Mesothelial cell of epicardium (in vitro differentiated cells): ENCODE data around the gene GRIA1. TPM values are rescaled to one million over a fixed set of nuclear protein-coding genes. Genes with fewer than 3 reads are reported as not detected.
A peak's percentile ranks its signal among the peaks of the same experiment; 100 is the strongest.

Experiments used
- DNase-seq, 2 experiments: peaks; one replicate each; pipeline ENCODE4 v3.0.0; 2021; ENCODE audit warnings: low spot score in 2 of 2; ENCODE audit not compliant: unreplicated experiment in 2 of 2
- H3K27ac Mint-ChIP-seq: 2 replicates; pipeline ENCODE4 v1.8.0; 2021; ENCODE audit warnings: mixed read lengths
- H3K27me3 Mint-ChIP-seq: 2 replicates; pipeline ENCODE4 v1.8.0; 2021; ENCODE audit warnings: low read depth, mixed read lengths
- H3K36me3 Mint-ChIP-seq: 2 replicates; pipeline ENCODE4 v1.8.0; 2021; ENCODE audit warnings: mixed read lengths
- H3K4me1 Mint-ChIP-seq: 2 replicates; pipeline ENCODE4 v1.8.0; 2021; ENCODE audit warnings: mixed read lengths
- H3K4me3 Mint-ChIP-seq: 2 replicates; pipeline ENCODE4 v1.8.0; 2021; ENCODE audit warnings: mild to moderate bottlenecking, moderate library complexity, mixed read lengths
- H3K9me3 Mint-ChIP-seq: 2 replicates; pipeline ENCODE4 v1.8.0; 2021; ENCODE audit warnings: mixed read lengths
- total RNA-seq: library from RNA; stranded (reverse); gene quantifications from 3 replicates; pipeline ENCODE4 v1.2.1, GENCODE V29; 2021
- TF ChIP-seq, protein P1 (sequence below): fragments of 200-600 bp; sonication (generic); IDR thresholded peaks from one replicate; pipeline ENCODE4 v1.5.0; 2021; ENCODE audit warnings: antibody characterized with exemption; ENCODE audit not compliant: unreplicated experiment

Gene GRIA1
- total RNA-seq, 1 donor from 2014 or later = 1.3 TPM

DNA sequence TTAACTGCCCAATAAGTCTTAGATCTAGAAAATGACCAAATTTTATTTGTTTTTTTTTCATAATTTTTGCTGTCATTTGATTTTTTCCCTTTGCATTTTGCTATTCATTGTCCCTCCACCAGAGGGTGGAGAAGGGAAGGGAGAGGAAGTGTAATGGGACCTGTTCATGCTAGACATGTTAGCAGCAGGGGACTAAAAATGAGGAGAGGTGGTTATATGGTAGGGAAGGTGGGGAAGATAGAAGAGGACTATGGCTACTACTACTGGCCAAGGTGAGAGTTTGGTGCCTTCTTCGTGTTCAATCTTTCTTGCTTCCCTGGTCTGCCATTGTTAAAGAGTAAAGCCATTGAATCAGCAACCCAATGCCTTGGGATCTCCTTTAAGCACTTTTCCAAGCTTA lies 6.4 kb downstream of the GRIA1 start:
- Mint-ChIP-seq H3K9me3 (no peaks in the 10 kb centered on the region), H3K27ac (no peak overlapping the region), H3K4me1 (no peaks in the 10 kb centered on the region), H3K4me3 (no peak overlapping the region), H3K36me3 (no peaks in the 10 kb centered on the region), H3K27me3 (peaks cover 19% of the 10 kb centered on the region)
- no peak for DNase-seq
- TF ChIP-seq, protein P1, sequence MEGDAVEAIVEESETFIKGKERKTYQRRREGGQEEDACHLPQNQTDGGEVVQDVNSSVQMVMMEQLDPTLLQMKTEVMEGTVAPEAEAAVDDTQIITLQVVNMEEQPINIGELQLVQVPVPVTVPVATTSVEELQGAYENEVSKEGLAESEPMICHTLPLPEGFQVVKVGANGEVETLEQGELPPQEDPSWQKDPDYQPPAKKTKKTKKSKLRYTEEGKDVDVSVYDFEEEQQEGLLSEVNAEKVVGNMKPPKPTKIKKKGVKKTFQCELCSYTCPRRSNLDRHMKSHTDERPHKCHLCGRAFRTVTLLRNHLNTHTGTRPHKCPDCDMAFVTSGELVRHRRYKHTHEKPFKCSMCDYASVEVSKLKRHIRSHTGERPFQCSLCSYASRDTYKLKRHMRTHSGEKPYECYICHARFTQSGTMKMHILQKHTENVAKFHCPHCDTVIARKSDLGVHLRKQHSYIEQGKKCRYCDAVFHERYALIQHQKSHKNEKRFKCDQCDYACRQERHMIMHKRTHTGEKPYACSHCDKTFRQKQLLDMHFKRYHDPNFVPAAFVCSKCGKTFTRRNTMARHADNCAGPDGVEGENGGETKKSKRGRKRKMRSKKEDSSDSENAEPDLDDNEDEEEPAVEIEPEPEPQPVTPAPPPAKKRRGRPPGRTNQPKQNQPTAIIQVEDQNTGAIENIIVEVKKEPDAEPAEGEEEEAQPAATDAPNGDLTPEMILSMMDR = peak; percentile 79

DNA sequence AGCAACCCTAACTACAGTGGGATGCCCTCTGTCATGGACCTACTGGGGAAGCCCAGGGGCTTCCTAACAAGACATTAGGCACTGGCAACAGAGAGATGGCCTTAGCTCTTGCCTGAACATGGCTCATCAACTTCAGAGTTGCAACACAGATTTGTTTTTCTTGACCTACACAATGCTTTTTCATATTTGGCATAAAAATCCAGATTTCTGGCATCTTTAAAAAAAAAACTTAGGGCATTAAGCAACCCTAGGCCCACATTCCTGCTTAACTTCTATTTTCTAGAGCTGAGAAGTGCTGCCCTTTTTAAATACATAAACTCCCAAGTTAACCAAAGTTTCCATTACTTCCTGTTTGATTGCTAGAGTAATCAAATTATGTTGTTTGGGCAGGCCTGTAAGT lies 8.0 kb downstream of the GRIA1 start:
- Mint-ChIP-seq H3K27me3 (peaks cover 15% of the 10 kb centered on the region), H3K4me1 (no peaks in the 10 kb centered on the region), H3K27ac (no peak overlapping the region), H3K36me3 (no peaks in the 10 kb centered on the region), H3K4me3 (no peak overlapping the region), H3K9me3 (no peaks in the 10 kb centered on the region)
- TF ChIP-seq, protein P1 = no peak
- no peak for DNase-seq

DNA sequence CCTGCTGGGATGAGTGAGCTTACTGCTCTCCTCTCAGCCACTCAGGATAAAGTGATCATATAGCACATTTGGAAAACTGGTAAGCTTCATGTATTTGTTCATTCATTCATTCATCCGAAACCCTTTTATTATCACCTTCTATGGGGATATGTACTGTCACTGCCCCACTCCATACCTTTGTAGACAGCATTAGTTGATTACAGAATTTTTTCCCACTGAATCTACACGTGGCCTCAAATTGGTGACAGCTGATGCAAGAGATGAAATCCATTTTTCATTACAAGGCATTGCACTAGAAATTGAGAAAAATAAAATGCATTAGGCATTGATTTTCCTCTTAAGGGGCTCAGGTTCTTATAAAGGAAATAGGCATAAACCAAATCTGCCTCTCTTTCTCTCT lies 9.7 kb downstream of the GRIA1 start:
- H3K9me3 Mint-ChIP-seq = no peaks in the 10 kb centered on the region
- no peaks in the 10 kb centered on the region for H3K36me3 Mint-ChIP-seq
- peaks cover 4% of the 10 kb centered on the region for H3K4me1 Mint-ChIP-seq
- TF ChIP-seq, protein P1 = no peak
- H3K27me3 Mint-ChIP-seq = peaks cover 6% of the 10 kb centered on the region
- no peak overlapping the region for H3K27ac Mint-ChIP-seq
- H3K4me3 Mint-ChIP-seq = no peak overlapping the region
- DNase-seq = no peak

DNA sequence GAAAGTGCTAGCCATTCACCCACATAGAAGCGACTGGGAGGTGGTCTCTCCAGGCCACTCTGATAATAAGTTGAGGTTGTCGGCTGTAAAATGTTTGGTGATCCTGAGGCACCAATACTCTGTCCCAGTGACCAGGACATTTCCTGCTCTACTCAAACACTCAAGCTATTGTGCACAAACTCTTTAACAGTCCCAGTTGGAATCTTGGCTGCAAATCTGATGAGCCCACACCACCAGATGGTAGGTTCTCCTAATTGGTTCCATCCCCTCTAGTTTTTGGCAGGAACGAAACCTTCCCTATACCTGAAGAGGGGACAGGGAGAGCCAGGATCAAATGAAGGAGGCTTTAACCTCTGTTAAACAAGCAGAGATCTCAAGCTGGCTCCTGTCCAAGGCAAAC lies 14.3 kb downstream of the GRIA1 start:
- Mint-ChIP-seq H3K4me3 (no peak overlapping the region), H3K4me1 (peaks cover 9% of the 10 kb centered on the region), H3K27me3 (no peaks in the 10 kb centered on the region), H3K9me3 (peaks cover 3% of the 10 kb centered on the region), H3K27ac (no peak overlapping the region), H3K36me3 (no peaks in the 10 kb centered on the region)
- TF ChIP-seq, protein P1 = no peak
- DNase-seq = no peak

DNA sequence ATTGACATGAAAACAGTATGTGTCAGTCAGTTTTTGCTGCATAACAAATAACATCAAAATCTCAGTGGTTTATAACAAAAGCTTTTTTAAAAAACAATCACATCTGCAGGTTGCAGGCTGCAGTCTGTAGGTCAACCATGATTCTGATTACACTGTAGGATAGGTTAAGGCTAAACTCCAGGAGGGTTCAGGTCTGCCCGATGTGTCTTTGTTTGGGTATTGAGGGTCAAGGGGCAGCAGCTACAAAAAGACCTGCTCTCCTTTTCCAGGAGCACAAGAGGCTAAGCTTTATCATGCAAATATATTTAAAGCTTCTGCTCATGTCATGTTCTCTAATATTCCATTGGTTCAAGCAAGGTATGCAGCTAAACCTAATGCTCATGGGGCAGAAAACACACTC lies 18.2 kb downstream of the GRIA1 start:
- H3K27ac Mint-ChIP-seq = no peak overlapping the region
- peaks cover 3% of the 10 kb centered on the region for H3K9me3 Mint-ChIP-seq

DNA sequence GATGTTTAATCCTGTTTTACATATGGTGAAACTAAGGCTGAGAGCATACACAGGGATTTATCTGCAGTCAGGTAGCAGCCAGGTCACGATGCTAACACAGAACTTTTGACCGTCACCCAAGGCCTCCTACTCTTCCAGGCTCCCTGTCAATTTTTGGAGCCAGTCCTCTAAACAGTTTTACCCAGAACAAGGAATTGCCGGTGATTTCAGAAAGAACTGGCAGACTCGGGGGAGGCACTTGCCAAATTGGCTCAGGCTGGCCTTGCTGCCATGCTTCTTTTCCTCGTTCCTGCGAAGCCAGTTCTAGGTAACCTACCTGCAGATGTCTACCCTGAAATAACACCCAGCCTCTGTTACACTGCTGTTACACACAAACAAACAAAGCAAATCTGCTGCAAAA lies 21.2 kb downstream of the GRIA1 start:
- TF ChIP-seq, protein P1 = no peak
- peaks cover 3% of the 10 kb centered on the region for H3K9me3 Mint-ChIP-seq
- H3K36me3 Mint-ChIP-seq = no peaks in the 10 kb centered on the region

More for the DNA sequence above, 18.2 kb downstream of the GRIA1 start:
- no peak for DNase-seq
- Mint-ChIP-seq H3K27me3 (no peaks in the 10 kb centered on the region), H3K4me3 (no peak overlapping the region), H3K36me3 (no peaks in the 10 kb centered on the region), H3K4me1 (peaks cover 20% of the 10 kb centered on the region)
- TF ChIP-seq, protein P1 = no peak

More for the DNA sequence above, 21.2 kb downstream of the GRIA1 start:
- no peak for DNase-seq
- peaks cover 16% of the 10 kb centered on the region for H3K4me1 Mint-ChIP-seq
- no peak overlapping the region for H3K27ac Mint-ChIP-seq
- no peaks in the 10 kb centered on the region for H3K27me3 Mint-ChIP-seq
- H3K4me3 Mint-ChIP-seq = no peak overlapping the region
